H4 (cell line): ENCODE measurements around the gene VRK1. TPM values are rescaled to one million over a fixed set of nuclear protein-coding genes. Genes with fewer than 3 reads are reported as not detected.
"Not testable (repeated sequence)": the region's sequence is repeated elsewhere in the genome, so short reads cannot be mapped to it uniquely, and the experiment has no call there.

ENCODE experiments used
- DNase-seq: peaks from one replicate; pipeline ENCODE4 v3.0.0-alpha.2; 2015; ENCODE audit warnings: low spot score
- total RNA-seq: library from RNA; depleted of rRNA; stranded (reverse); fragments of >200 nt; shearing (Covaris generic); gene quantifications from 2 replicates; pipeline ENCODE4 v1.2.3, GENCODE V29; 2014

Gene VRK1
- total RNA-seq, 1 experiment from 2014 or later = 83.5 TPM

DNA sequence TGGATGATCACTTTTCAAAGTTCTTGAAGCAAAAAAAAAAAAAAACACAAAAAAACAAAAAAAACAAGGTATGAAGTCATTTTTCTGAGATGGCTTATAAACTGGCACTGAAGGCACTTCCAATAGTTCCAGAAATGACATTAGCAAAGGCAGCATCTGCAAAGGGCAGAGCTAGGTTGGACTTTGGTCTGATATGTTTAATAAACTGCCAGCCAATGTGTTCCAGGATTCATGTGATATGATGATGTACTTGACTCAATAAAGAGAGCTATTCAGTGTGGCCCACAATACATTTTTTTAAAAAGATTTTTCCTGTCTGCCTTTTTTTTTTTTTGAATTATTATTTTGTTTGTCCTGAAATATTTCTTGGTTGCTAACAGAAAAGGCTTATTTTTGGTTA, 79.6 kb downstream of the VRK1 start:
- DNase-seq = no peak

DNA sequence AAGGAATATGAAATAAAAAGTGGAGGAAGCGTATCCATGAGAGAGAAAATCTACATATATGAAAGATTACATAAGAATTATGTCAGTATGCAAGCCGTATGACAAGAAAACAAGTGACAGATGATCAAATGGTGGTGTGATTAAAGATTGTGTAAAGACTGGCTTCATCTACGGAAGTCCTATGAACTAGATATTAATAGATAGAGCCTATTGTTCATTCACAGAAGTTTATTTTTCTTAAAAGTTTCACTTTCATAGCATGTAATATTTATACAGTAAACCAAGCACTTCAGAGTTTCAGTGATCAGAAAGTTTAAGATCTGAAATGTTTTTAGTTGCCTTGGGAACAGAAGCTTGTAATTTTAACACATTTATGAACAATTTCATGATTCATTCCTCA, 84.5 kb downstream of the VRK1 start:
- no peak for DNase-seq

DNA sequence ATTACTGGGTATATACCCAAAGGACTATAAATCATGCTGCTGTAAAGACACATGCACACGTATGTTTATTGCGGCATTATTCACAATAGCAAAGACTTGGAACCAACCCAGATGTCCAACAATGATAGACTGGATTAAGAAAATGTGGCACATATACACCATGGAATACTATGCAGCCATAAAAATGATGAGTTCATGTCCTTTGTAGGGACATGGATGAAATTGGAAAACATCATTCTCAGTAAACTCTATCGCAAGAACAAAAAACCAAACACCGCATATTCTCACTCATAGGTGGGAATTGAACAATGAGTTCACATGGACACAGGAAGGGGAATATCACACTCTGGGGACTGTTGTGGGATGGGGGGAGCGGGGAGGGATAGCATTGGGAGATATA, 86.8 kb downstream of the VRK1 start:
- DNase-seq = not testable (repeated sequence)

DNA sequence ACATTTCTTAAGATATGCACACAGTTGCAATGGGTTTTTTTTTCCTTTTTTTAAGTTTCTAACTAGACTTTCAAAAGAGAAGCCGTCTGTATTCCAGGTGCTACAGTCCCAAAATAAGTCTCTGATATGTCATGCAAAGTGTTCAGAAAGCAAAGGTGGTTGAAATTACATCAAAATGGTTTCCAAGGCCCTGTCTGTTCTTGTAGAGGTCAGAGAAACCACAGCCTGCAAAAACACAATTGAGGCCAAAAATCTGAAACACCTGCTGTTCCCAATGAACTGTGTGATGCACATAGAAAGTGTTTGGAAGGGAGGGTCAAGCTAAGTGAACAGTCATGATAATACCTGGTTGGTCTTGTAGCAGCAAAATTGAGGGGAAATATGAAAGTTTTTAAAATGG, 91.0 kb downstream of the VRK1 start:
- DNase-seq = no peak

DNA sequence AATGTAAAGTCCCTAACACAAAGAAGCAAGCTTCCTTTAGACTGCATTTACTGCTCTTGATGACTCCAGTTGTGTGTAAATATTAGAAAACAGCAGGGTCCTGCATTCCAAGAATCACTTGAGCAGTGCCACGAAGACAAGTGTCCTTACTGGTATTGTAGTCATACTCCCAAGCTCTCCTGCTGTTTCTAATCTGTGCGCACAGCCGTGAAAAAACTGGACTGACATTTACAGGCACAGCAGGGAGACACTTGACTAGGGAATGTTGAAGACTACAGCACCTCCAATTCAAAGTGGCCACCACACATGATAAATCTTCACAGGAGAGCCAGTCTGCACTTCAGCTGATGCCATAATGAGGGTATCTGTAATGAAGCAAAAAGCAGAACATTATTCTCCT, 91.4 kb downstream of the VRK1 start:
- DNase-seq = no peak

DNA sequence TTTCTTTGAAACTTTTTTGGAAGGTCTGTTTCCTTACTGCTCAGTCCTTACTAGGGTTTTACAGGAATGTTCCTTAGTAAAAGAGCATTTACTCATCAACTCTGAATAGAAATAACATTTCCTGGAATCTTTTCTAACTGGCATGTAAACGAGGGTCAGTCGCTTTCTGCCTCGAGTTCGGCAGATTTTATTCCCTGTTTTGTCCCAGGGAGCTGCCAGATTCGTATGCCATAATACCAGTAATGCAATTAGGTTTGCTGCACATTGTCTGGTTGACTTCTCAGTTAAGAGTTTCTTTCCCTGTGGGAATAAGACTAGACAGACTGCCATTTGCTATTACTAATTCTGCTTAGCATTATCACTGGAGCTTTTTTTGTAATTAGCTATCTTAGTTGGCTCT, 91.9 kb downstream of the VRK1 start:
- no peak for DNase-seq

DNA sequence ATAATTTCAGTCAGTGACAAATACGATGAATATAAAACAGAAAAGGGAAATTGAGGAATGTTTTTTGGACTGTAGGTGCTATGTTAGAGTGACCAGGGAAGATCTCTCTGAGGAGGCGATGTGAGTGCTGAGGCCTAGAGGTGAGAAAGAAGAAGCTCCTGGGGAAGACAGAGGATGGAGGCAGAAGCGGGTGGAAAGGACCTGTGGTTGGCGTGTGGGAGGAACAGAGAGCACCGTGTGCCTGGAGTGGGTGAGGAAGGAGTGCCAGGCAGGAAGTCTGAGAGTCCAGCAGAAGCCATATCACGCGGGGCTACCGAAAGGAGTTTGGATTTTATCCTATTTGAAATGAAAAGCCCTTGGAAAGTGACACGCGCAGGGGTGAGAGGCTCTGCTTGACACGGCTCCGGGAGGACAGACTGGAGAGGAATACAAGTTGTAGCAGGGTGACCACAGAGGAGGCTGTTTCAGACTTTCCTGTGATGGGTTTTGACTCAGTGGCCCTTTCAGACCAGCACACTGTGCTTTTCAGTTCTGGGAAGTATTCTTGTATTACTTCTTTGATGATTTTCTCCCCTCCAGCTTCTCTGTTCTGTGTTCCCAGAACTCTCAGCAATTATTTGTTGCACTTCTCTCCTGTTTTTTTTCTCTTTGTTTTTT, 96.9 kb downstream of the VRK1 start:
- no peak for DNase-seq

DNA sequence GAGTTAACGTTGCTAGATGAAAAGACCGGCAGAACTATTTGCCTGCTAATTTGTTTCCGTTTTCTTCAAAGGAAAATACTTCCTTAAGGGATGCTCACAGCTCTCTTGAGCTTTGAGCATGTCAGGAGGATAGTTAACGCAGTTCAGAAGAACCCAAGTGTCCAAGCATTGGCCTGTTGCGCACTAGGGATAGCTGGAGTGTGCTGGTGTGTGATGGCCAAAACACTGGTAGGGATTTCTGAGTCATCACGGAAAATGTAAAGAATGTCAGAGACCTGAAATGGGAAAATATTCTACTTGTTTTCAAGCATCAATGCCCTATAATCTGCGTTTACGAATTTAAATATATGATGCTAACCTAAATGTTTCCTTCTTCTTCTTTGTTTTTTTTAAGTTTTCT, 97.8 kb downstream of the VRK1 start:
- no peak for DNase-seq

DNA sequence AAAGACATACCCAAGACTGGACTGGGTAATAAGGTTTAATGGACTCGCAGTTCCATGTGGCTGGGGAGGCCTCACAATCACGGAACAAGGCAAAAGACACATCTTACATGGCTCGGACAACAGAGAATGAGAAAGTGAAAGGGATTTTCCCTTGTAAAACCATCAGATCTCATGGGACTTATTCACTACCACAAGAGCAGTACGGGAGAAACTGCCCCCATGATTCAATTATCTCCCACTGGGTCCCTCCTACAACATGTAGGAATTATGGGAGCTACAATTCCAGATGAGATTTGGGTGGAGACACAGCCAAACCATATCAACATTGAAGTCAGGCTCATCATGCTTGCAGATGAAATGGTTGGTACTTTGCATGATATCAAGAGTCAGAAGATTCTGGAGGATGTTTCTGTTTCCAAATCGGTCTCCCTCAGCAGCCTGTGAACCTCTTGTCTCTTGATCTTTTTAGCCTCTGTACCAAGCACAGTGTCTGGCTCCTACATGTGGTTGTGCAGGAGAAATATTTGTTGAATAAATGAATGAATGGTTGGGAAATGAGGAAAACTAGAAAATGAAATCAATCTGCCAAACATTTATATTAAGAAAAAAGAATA, 98.6 kb downstream of the VRK1 start:
- DNase-seq = no peak

DNA sequence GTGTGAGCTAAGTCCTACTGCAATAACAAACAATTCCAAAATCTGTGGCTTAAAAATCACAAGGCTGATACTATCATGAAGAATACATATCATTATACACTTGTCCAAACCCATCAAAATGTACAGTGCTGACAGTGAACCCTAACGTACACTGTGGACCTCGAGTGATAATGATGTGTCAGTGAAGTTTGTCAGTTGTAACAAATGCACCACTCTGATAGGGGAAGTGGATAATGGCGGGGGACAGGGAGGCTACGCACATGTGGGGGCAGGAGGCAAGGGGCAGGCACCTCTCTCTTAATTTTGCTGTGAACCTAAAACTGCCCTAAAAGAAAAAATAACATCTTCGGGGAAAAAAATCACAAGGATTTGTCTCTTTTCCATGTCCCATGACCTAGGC, 100.0 kb downstream of the VRK1 start:
- DNase-seq = no peak

DNA sequence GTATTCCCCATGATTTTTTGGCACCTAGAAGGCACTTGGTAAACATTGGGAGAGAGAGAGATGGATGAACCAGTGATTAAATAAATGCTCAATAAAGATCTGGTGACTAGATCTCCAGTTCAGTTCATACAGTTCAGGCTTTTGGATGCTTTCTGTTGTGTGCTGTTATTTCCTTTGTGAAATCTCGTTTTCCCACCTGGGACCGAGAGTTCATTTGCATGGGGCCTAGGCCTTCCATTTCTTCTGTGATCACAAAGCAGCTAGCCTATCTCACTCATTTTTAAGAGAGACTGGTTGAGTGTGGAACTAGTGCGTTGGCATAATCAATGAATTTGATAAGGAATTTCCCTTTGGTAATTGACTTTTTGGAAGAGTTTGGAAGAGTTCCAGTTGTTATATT, 104.0 kb downstream of the VRK1 start:
- DNase-seq = no peak

DNA sequence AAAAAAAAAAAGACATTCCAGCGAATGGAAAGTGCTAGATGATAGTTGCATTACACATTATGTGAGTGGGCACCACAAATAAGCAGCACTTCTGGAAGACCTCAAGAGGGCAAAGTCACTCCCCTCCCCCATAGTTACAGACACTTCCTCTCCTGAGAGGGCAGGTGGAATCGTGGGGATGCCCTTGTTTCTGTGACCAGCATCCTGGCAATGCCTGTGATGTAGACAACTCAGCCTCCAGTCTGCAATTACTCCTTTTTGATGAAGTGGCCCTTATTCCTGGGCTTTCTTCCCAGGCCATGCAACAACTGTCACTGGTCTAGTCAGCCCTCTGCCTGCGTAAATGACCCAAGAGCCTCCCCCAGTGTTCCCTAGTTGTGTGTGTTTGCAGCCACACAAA, 104.8 kb downstream of the VRK1 start:
- no peak for DNase-seq

DNA sequence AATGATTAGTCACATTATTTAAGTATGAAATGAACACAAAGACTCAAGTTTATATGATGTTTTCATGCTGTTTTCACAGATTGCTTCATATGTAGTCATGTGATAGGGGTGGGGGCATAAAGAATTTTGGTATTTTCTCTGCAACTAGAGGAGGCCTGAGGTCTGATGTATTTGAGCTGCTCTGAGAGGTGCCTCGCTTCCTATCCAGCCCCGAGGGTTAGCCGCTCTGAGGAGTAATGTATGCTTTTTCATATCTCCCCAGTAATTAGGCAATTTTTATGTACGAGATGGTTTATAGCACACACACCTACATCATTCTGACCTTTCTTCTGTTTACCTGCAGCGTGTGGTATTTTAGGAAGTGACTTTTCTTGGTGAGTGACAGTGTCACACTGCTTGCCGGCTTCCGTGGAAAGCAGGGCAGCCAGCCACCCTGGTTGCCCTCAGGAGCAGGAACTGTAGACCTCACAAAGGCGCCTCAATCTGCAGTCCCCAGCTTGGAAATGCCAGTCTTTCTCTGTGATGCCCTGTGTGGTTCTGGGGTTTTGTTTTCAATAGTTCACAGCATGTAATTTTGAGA, 106.4 kb downstream of the VRK1 start:
- DNase-seq = no peak

DNA sequence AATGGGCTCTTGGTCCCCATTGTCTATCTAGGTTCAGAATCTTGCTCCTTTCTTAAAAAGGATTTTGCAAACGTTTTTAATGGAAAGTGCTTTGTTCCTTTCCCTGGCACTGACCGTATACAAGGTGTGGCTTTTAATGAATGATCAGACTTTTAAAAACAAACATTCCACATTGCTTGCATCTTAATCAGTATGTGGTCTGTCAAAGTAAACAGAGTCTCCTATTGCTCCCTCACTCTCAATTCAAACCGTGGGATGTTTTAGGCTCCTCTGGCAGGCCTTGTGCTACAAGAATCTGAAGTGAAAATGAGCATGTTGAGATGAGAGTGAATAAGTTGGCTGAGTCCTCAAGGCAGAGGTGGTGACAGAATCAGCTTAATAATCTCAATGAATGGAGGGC, 107.0 kb downstream of the VRK1 start:
- DNase-seq = peak; percentile 34

DNA sequence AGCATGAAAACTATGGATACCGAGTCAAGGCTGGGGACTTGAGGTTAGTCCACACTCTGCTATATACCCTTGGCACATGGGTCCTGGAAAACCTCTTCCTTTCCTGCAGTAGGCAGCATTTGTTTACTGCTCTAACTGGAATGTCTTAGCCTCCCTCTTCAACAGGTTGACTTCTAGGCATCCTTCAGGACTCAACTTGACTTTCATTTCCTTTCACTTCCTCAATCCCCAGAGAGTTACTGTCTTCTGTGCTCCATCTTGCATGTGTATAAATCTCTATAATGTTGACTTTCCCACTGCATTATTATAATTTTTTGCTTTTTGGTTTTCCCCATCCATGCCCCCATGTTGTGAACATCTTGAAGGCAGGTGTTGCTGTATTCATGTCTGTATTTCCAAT, 107.9 kb downstream of the VRK1 start:
- DNase-seq = no peak

DNA sequence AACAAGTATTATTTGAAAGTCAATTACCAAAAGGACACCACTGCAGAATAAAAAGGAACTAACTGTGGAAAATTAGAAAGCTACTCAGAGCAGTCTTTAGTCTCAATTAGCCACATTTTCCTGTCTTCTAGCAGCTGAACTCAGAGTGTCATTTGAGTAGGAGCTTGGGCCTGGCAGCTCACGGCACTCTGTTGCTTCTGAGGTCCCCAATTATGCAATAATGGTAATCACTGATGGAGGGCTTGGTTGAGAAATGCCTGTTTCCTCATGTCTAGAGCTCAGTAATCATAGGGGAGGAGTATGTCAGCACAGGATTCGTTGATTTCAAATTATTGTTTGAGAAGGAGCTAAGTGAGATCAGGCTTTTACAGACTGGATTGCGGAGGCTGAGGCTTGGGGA, 108.6 kb downstream of the VRK1 start:
- DNase-seq = no peak

DNA sequence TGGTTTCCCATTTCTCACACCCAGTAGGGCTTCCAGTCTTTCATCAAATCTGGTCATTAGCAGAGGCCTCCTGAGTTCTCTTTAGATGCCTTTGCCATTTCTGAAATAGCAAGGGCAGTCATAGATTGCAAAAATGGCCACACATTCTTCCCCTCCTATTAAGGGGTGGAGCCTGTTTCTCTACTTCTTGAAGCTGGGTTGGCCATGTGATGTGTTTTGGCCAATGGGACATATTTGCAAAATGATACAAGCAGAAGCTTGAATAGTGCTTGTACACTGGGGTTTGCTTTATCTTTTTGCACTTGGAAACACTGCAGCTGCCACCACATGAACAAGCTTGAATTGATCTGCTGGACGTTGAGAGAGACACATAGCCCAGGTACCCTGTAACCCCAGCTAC, 109.3 kb downstream of the VRK1 start:
- no peak for DNase-seq

DNA sequence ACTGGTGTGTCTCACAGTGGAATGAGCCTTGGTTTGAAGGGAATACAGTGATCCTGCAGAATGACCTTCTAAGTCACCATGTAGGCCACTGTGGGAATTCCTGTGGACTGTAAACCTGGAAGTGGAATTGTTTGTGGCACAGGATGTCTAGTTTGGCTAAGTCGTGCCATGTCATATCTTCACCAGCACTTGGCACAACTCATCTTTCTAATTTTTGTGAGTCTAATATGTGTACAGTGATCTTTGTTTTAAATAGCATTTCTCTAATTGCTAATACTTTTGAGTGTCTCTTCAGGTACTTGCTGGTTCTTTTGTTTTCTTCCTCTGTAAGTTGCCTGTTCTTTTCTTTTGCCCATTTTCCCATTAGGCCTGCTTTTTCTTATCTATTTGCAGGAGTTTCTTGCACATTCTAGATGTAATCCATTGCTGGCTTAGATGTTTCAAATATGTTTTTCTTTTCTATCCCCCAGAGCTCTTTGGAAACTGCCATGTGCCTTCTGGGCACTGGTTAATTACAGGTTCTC, 112.7 kb downstream of the VRK1 start:
- no peak for DNase-seq

DNA sequence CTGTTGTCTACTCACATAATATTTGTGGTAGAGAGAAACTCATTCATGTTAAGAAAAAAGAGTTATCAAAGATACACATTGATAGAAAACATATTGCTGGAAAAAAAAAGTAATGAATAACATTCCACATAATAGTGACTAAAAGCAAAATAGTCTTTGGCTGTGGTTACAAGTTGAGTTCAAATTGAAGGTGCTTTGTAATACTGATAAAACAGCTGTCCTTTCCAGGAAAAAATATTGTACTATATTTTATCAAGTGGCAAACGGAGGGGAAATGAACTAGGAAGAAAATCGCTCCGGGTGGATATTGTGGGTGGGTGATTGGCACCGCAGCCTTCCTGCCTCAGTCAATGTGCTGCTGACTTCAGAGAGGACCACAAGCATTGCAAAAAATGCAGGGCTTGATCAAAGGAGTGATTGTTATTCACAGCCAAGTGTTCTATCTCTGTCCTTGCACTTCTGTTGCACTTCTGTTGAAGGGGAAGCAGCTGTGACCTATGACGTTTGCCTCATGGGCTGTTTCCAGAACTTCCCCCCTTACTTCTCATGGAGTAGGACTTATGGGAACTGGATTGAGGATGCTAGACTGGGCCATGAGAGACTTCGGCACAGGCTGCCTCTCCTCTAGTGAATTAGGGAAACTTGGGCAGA, 114.4 kb downstream of the VRK1 start:
- no peak for DNase-seq

DNA sequence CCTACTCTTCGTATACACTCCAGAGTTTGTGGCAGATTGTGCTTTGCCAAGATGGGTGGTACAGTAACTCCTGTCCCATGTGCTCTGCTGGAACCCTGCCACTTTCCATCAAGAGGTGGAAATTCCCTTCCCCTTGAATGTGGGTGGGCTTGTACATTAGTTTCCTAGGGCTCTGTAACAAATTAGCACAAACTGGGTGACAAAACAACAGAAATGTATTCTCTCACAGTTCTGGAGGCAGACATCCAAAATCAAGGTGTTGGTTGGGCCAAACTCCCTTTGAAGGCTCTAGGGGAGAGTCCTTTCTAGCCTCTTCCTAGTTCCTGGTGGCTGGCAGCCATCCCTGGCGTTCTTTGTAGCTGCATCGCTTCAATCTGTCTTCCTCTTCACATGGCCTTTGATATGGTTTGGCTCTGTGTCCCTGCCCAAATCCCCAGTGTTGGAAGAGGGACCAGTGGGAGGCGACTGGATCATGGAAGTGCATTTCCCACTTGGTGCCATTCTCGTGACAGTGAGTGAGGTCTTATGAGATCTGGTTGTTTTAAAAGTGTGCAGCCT, 117.5 kb downstream of the VRK1 start:
- no peak for DNase-seq

DNA sequence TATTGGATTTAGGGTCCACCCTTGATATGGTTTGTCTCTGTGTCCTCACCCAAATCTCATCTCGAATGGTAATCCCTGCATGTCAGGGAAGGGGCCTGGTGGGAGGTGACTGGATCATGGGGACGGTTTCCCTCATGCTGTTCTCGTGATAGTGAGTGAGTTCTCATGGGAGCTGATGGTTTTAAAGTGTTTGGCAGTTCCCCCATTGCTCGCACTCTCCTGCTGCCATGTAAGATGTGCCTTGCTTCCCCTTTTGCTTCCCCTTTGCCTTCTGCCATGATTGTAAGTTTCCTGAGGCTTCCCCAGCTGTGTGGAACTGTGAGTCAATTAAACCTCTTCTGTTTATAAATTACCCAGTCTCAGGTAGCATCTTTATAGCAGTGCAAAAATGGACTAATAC, 118.3 kb downstream of the VRK1 start:
- DNase-seq = no peak

DNA sequence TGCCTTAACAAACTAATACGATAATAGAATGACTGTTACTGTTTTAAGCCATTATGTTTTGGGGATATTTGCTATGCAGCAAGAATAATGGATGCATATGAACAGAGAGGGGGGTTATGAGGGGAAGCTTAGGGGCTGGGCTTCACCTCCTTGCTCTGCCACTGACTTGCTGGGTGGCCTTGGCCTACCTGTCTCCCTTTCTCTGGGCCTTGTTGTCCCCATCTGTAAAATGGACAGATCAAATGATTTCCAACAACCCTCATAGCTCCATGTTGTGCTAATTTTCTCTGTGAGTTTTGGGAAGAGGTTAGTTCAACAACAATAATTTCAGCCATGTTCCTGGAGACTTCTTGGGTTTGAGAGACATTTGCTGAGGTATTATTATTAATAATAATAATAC, 119.6 kb downstream of the VRK1 start:
- no peak for DNase-seq
